Activated CD4-positive, CD25-positive, alpha-beta regulatory T cell treated with anti-CD3 and anti-CD28 coated beads, Interleukin-2, amount 50 U/mL, for 16 hours (primary cell): ENCODE results near the gene THRA.
A peak's percentile ranks its signal among the peaks of the same experiment; 100 is the strongest.

ENCODE experiments used
- DNase-seq: peaks from one replicate; pipeline ENCODE4 v3.0.0-alpha.2; 2020; ENCODE audit warnings: low read depth, low spot score

THRA gene

GRCh38 chr17:40064971-40065768 is 2.4 kb downstream of the THRA start:
- DNase-seq: no peak

GRCh38 chr17:40065769-40066510 is 3.2 kb downstream of the THRA start:
- no peak for DNase-seq

GRCh38 chr17:40067710-40068109 is 4.9 kb downstream of the THRA start:
- DNase-seq: no peak

- no peak for DNase-seq
Observed at GRCh38 chr17:40068129-40068581, 5.4 kb downstream of the THRA start.

GRCh38 chr17:40068584-40068916 is 5.8 kb downstream of the THRA start:
- no peak for DNase-seq

- DNase-seq: peak; percentile 56
Observed at GRCh38 chr17:40068917-40069750, 6.4 kb downstream of the THRA start.

- DNase-seq: no peak
Observed at GRCh38 chr17:40069751-40070708, 7.3 kb downstream of the THRA start.

GRCh38 chr17:40070709-40071312 is 8.0 kb downstream of the THRA start:
- DNase-seq: no peak

- DNase-seq: no peak
Observed at GRCh38 chr17:40071313-40072039, 8.7 kb downstream of the THRA start.

GRCh38 chr17:40072040-40072734 is 9.4 kb downstream of the THRA start:
- no peak for DNase-seq

- DNase-seq: no peak
Observed at GRCh38 chr17:40072735-40073346, 10.1 kb downstream of the THRA start.

- no peak for DNase-seq
Observed at GRCh38 chr17:40073454-40074174, 10.8 kb downstream of the THRA start.

- DNase-seq: no peak
Observed at GRCh38 chr17:40074175-40074512, 11.4 kb downstream of the THRA start.

GRCh38 chr17:40074871-40075200 is 12.1 kb downstream of the THRA start:
- DNase-seq: no peak

- peak; percentile 46 for DNase-seq
Observed at GRCh38 chr17:40075201-40075941, 12.6 kb downstream of the THRA start.

- no peak for DNase-seq
Observed at GRCh38 chr17:40075942-40076498, 13.3 kb downstream of the THRA start.

- DNase-seq: no peak
Observed at GRCh38 chr17:40076591-40076990, 13.8 kb downstream of the THRA start.
